Measurements from ENCODE around the gene CEP44.

CEP44 gene

DNA sequence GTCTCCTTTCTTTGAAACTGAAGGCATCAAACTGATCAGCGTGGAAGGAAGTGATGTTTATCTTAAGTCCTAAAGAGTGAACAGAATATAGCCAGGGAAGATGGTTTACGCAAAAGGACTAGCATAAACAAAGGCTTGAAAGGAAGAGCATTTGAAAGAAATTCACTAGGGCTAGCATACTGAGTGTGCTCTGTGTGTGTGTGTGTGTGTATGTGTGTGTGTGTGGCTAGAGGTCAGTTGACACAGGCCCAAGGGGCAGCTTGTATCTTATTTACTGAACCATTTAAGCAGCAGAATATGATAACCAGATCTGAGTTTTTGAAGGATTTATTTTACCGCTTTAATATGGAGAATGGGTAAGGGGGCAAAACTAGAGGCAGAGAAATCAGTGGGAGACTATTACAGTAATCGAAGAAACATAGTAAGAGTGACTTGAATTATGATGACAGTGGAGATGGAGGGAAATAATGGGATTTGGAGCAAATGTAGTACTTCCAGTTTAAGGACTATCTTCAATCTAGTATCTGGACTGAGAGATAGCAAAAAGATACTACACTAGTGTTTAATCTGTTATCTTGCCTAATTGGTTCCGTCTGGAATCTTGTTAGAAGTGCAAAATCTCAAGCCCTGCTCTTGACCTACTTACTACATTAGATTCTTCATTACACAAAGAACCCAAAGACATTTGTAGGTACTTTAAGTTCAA lies 36.9 kb downstream of the CEP44 start:
- TF ChIP-seq CTCF (IDR thresholded peaks at IDR 0.05; ENCODE audit: borderline replicate concordance, insufficient read depth, low read depth, low read length) = no peak
- no peak overlapping the region for H3K4me3 ChIP-seq (ENCODE audit: low read depth, low read length)

GRCh38 chr4:174324236-174324635 lies 40.5 kb downstream of the CEP44 start:
- H3K4me3 ChIP-seq (ENCODE audit: low read depth, low read length) = no peak overlapping the region
- no peak for TF ChIP-seq CTCF (IDR thresholded peaks at IDR 0.05; ENCODE audit: borderline replicate concordance, insufficient read depth, low read depth, low read length)

GRCh38 chr4:174324725-174325124 lies 41.0 kb downstream of the CEP44 start:
- no peak for TF ChIP-seq CTCF (IDR thresholded peaks at IDR 0.05; ENCODE audit: borderline replicate concordance, insufficient read depth, low read depth, low read length)
- no peak overlapping the region for H3K4me3 ChIP-seq (ENCODE audit: low read depth, low read length)

- no peak overlapping the region for H3K4me3 ChIP-seq (ENCODE audit: low read depth, low read length)
- no peak for TF ChIP-seq CTCF (IDR thresholded peaks at IDR 0.05; ENCODE audit: borderline replicate concordance, insufficient read depth, low read depth, low read length)
Observed at GRCh38 chr4:174332741-174333493, 49.2 kb downstream of the CEP44 start.

- no peak overlapping the region for H3K4me3 ChIP-seq (ENCODE audit: low read depth, low read length)
- no peak for TF ChIP-seq CTCF (IDR thresholded peaks at IDR 0.05; ENCODE audit: borderline replicate concordance, insufficient read depth, low read depth, low read length)
Observed at GRCh38 chr4:174334628-174335027, 50.9 kb downstream of the CEP44 start.

- no peak for TF ChIP-seq CTCF (IDR thresholded peaks at IDR 0.05; ENCODE audit: borderline replicate concordance, insufficient read depth, low read depth, low read length)
- no peak overlapping the region for H3K4me3 ChIP-seq (ENCODE audit: low read depth, low read length)
Observed at GRCh38 chr4:174340714-174341113, 57.0 kb downstream of the CEP44 start.

GRCh38 chr4:174349156-174349555 lies 65.4 kb downstream of the CEP44 start:
- TF ChIP-seq CTCF (IDR thresholded peaks at IDR 0.05; ENCODE audit: borderline replicate concordance, insufficient read depth, low read depth, low read length) = no peak
- H3K4me3 ChIP-seq (ENCODE audit: low read depth, low read length) = no peak overlapping the region
